MM.1S (cell line): ENCODE measurements around the gene CACNA1C.

ENCODE experiments used
- DNase-seq: peaks from one replicate; pipeline ENCODE4 v3.0.0-alpha.2; 2015
- H2AFZ ChIP-seq: fragments of 300-600 bp; sonication (generic); 2 replicates; pipeline ENCODE4 v1.6.0; 2016; ENCODE audit warnings: antibody characterized with exemption, low read length
- H3F3A ChIP-seq: fragments of 300-600 bp; sonication (generic); 2 replicates; pipeline ENCODE4 v1.6.1; 2016; ENCODE audit warnings: mild to moderate bottlenecking, antibody characterized with exemption, low read length, moderate library complexity, mixed read lengths; ENCODE audit not compliant: insufficient read depth
- H3K27ac ChIP-seq: fragments of 300-600 bp; sonication (generic); 2 replicates; pipeline ENCODE4 v1.5.1; 2016; ENCODE audit warnings: mild to moderate bottlenecking, low read length
- H3K27me3 ChIP-seq: fragments of 300-600 bp; sonication (generic); replicated peaks from 2 replicates; pipeline ENCODE4 v1.6.0; 2016; ENCODE audit warnings: low read length; ENCODE audit not compliant: insufficient read depth
- H3K36me3 ChIP-seq: fragments of 300-600 bp; sonication (generic); replicated peaks from 2 replicates; pipeline ENCODE4 v1.6.1; 2016; ENCODE audit warnings: mild to moderate bottlenecking, low read length, mixed read lengths; ENCODE audit not compliant: insufficient read depth
- H3K4me1 ChIP-seq: fragments of 300-600 bp; sonication (generic); 2 replicates; pipeline ENCODE4 v1.6.1; 2016; ENCODE audit warnings: low read length, mixed read lengths
- H3K4me2 ChIP-seq: fragments of 300-600 bp; sonication (generic); 2 replicates; pipeline ENCODE4 v1.6.0; 2016; ENCODE audit warnings: low read depth, low read length
- H3K4me3 ChIP-seq: fragments of 300-600 bp; sonication (generic); 2 replicates; pipeline ENCODE4 v1.5.1; 2016; ENCODE audit warnings: low read length, mixed read lengths
- H3K79me2 ChIP-seq: fragments of 300-600 bp; sonication (generic); 2 replicates; pipeline ENCODE4 v1.6.1; 2016; ENCODE audit warnings: mixed run types, low read length, mixed read lengths
- H3K9ac ChIP-seq: fragments of 300-600 bp; sonication (generic); 2 replicates; pipeline ENCODE4 v1.6.1; 2016; ENCODE audit warnings: low read length, mixed read lengths
- H3K9me2 ChIP-seq: fragments of 300-600 bp; sonication (generic); replicated peaks from 2 replicates; pipeline ENCODE4 v1.6.1; 2016; ENCODE audit warnings: mild to moderate bottlenecking, low read length, mixed read lengths; ENCODE audit not compliant: insufficient read depth
- H3K9me3 ChIP-seq: fragments of 300-600 bp; sonication (generic); replicated peaks from 2 replicates; pipeline ENCODE4 v1.6.1; 2016; ENCODE audit warnings: mild to moderate bottlenecking, low read length, mixed read lengths; ENCODE audit not compliant: insufficient read depth
- H4K20me1 ChIP-seq: fragments of 300-600 bp; sonication (generic); 2 replicates; pipeline ENCODE4 v1.6.1; 2016; ENCODE audit warnings: mild to moderate bottlenecking, low read length, moderate library complexity, mixed read lengths; ENCODE audit not compliant: insufficient read depth
- EZH2 ChIP-seq: fragments of 300-600 bp; sonication (generic); optimal IDR thresholded peaks from 2 replicates; pipeline ENCODE3; 2017; ENCODE audit warnings: low read depth, mild to moderate bottlenecking, antibody characterized with exemption, low read length, mixed read lengths
- EZH2phosphoT487 ChIP-seq: fragments of 300-600 bp; sonication (generic); IDR thresholded peaks from 2 replicates; pipeline ENCODE4 v1.6.1; 2018; ENCODE audit warnings: antibody characterized with exemption, low read length
- TF ChIP-seq, protein P1 (sequence below): fragments of 300-600 bp; sonication (generic); IDR thresholded peaks from 2 replicates; pipeline ENCODE4 v1.5.1; 2016; ENCODE audit warnings: antibody characterized with exemption, low read length, mixed read lengths

Gene CACNA1C

DNA sequence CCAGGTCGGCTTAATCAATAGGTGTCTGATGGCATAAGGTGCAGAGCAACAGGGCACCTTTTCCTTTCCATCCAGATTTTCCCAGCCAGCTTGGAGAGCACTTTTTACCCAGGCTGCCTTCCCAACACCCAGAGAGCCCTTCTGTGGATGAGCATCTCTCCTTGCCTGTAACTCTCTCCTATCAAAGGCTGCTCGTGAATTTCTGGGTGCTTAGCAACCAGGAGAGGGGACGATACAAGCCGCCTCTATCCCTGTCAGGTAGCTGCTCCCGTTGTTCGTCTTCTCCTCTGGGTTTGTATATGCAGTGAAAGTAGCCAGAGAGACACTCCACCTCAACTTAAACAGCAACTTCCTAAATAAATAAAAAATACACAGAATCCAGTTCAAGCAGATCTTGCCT lies 124.2 kb downstream of the CACNA1C start:
- no peak for DNase-seq
- H3K4me3 ChIP-seq, result no peak overlapping the region
- no peaks in the 10 kb centered on the region for H4K20me1 ChIP-seq
- no peak for TF ChIP-seq EZH2
- TF ChIP-seq, protein P1, sequence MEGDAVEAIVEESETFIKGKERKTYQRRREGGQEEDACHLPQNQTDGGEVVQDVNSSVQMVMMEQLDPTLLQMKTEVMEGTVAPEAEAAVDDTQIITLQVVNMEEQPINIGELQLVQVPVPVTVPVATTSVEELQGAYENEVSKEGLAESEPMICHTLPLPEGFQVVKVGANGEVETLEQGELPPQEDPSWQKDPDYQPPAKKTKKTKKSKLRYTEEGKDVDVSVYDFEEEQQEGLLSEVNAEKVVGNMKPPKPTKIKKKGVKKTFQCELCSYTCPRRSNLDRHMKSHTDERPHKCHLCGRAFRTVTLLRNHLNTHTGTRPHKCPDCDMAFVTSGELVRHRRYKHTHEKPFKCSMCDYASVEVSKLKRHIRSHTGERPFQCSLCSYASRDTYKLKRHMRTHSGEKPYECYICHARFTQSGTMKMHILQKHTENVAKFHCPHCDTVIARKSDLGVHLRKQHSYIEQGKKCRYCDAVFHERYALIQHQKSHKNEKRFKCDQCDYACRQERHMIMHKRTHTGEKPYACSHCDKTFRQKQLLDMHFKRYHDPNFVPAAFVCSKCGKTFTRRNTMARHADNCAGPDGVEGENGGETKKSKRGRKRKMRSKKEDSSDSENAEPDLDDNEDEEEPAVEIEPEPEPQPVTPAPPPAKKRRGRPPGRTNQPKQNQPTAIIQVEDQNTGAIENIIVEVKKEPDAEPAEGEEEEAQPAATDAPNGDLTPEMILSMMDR, result no peak
- TF ChIP-seq EZH2phosphoT487, result no peak
- H3K9me3 ChIP-seq, result no peaks in the 10 kb centered on the region
- H3K36me3 ChIP-seq, result no peaks in the 10 kb centered on the region
- H3K4me2 ChIP-seq, result no peak overlapping the region
- H3K27ac ChIP-seq, result no peak overlapping the region
- no peaks in the 10 kb centered on the region for H3K4me1 ChIP-seq
- H3F3A ChIP-seq, result no peaks in the 10 kb centered on the region
- no peak overlapping the region for H3K9ac ChIP-seq
- H3K27me3 ChIP-seq, result no peaks in the 10 kb centered on the region
- no peak overlapping the region for H2AFZ ChIP-seq
- H3K9me2 ChIP-seq, result no peaks in the 10 kb centered on the region
- no peaks in the 10 kb centered on the region for H3K79me2 ChIP-seq

DNA sequence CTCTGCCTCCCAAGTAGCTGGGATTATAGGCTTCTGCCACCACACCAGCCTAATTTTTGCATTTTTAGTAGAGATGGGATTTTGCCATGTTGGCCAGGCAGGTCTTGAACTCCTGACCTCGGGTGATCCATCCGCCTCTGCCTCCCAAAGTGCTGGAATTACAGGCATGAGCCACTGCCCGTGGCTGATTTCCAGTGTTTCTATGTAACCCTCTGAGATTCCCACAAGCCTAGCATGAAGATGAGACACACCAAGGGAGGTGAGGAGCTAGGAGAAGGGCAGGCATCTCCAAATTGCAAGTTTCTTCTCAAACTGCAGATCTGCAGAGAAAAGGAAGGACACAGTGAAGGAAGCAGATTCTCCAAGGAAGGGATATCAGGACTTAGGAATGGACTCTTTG lies 125.0 kb downstream of the CACNA1C start:
- H3K9ac ChIP-seq, result no peak overlapping the region
- TF ChIP-seq EZH2 (no peak), EZH2phosphoT487 (no peak)
- TF ChIP-seq, protein P1, result no peak
- DNase-seq, result no peak
- no peaks in the 10 kb centered on the region for H3K36me3 ChIP-seq
- no peak overlapping the region for H2AFZ ChIP-seq
- no peak overlapping the region for H3K27ac ChIP-seq
- no peaks in the 10 kb centered on the region for H3K4me1 ChIP-seq
- H3K27me3 ChIP-seq, result no peaks in the 10 kb centered on the region
- no peaks in the 10 kb centered on the region for H3K79me2 ChIP-seq
- H4K20me1 ChIP-seq, result no peaks in the 10 kb centered on the region
- no peak overlapping the region for H3K4me3 ChIP-seq
- no peaks in the 10 kb centered on the region for H3K9me2 ChIP-seq
- no peak overlapping the region for H3K4me2 ChIP-seq
- H3K9me3 ChIP-seq, result no peaks in the 10 kb centered on the region
- H3F3A ChIP-seq, result no peaks in the 10 kb centered on the region

GRCh38 chr12:2179058-2179457 lies 126.3 kb downstream of the CACNA1C start:
- Histone ChIP-seq H3F3A (no peaks in the 10 kb centered on the region), H3K4me3 (no peak overlapping the region), H3K27ac (no peak overlapping the region), H3K4me2 (no peak overlapping the region), H3K9me2 (no peaks in the 10 kb centered on the region), H3K9me3 (no peaks in the 10 kb centered on the region), H2AFZ (no peak overlapping the region), H4K20me1 (no peaks in the 10 kb centered on the region), H3K79me2 (no peaks in the 10 kb centered on the region), H3K9ac (no peak overlapping the region), H3K36me3 (no peaks in the 10 kb centered on the region), H3K4me1 (no peaks in the 10 kb centered on the region), H3K27me3 (no peaks in the 10 kb centered on the region)
- TF ChIP-seq EZH2, result no peak
- TF ChIP-seq, protein P1, result no peak
- no peak for TF ChIP-seq EZH2phosphoT487
- no peak for DNase-seq
